IMR-90 (cell line): Measurements from ENCODE around the gene ZNG1B. TPM values are rescaled to one million over a fixed set of nuclear protein-coding genes. Genes with fewer than 3 reads are reported as not detected.

Source experiments
- ATAC-seq: fragments of 200-7000 bp; cut with Tn5 transposase; 2 replicates; pipeline ENCODE4 v1.9.1; 2020; ENCODE audit warnings: low read depth, mild to moderate bottlenecking, moderate library complexity
- BruUV-seq: library from RNA; stranded (reverse); fragments of 400-500 nt; replicated peaks from 2 replicates; lab custom pipeline; 2021; lab: Mats Ljungman, UMichigan
- CTCF ChIA-PET: fragments of 300-600 bp; formaldehyde crosslinking; extraction: SDS; loops from one replicate; lab custom pipeline; 2021; ENCODE audit warnings: antibody characterized with exemption; lab: Yijun Ruan, JAX
- POLR2A ChIA-PET: fragments of 300-600 bp; sonication (Branson Sonifier 250); formaldehyde crosslinking; loops from one replicate; lab custom pipeline; 2022; ENCODE audit warnings: antibody characterized with exemption; ENCODE audit not compliant: unreplicated experiment; lab: Charles Lee
- DNase-seq: peaks from one replicate; pipeline ENCODE4 v3.0.0; 2013
- H2AFZ ChIP-seq: replicated peaks from 2 replicates; pipeline ENCODE3; 2013; ENCODE audit warnings: low read length, mild to moderate bottlenecking; ENCODE audit not compliant: poor library complexity
- H2AK5ac ChIP-seq: 2 replicates; pipeline ENCODE4 v1.6.1; 2013; ENCODE audit warnings: low read depth, low read length, inconsistent platforms
- H2AK9ac ChIP-seq: replicated peaks from 2 replicates; pipeline ENCODE3; 2013; ENCODE audit warnings: mild to moderate bottlenecking, low read depth, low read length, moderate library complexity; ENCODE audit not compliant: poor library complexity
- H2BK120ac ChIP-seq: 2 replicates; pipeline ENCODE4 v1.6.1; 2013; ENCODE audit warnings: low read depth, low read length, inconsistent platforms
- H2BK15ac ChIP-seq: 3 replicates; pipeline ENCODE4 v1.6.1; 2013; ENCODE audit warnings: low read depth, low read length, inconsistent platforms
- H2BK20ac ChIP-seq: 2 replicates; pipeline ENCODE4 v1.6.1; 2013; ENCODE audit warnings: low read depth, mild to moderate bottlenecking, inconsistent platforms, low read length, moderate library complexity
- H2BK5ac ChIP-seq: 2 replicates; pipeline ENCODE4 v1.6.1; 2013; ENCODE audit warnings: mild to moderate bottlenecking, low read depth, low read length, inconsistent platforms; ENCODE audit not compliant: poor library complexity, severe bottlenecking
- H3K14ac ChIP-seq: replicated peaks from 2 replicates; pipeline ENCODE4 v1.6.1; 2013; ENCODE audit warnings: low read depth, low read length, inconsistent platforms
- H3K18ac ChIP-seq: 2 replicates; pipeline ENCODE4 v1.6.1; 2013; ENCODE audit warnings: low read depth, low read length, control low read depth
- H3K23ac ChIP-seq: 2 replicates; pipeline ENCODE4 v1.6.1; 2013; ENCODE audit warnings: low read depth, low read length, inconsistent platforms
- H3K27ac ChIP-seq: 2 replicates; pipeline ENCODE4 v1.5.1; 2013; ENCODE audit warnings: mild to moderate bottlenecking, control low read depth, low read length; ENCODE audit not compliant: insufficient read depth
- H3K27me3 ChIP-seq: 2 replicates; pipeline ENCODE4 v1.6.1; 2013; ENCODE audit warnings: low read length; ENCODE audit not compliant: control insufficient read depth, insufficient read depth
- H3K36me3 ChIP-seq: 2 replicates; pipeline ENCODE4 v1.6.1; 2013; ENCODE audit warnings: low read length, mixed read lengths; ENCODE audit not compliant: control insufficient read depth, insufficient read depth
- H3K4ac ChIP-seq: 2 replicates; pipeline ENCODE4 v1.6.1; 2013; ENCODE audit warnings: low read depth, low read length, inconsistent platforms
- H3K4me1 ChIP-seq: 2 replicates; pipeline ENCODE4 v1.6.1; 2013; ENCODE audit warnings: low read length, mixed read lengths; ENCODE audit not compliant: control insufficient read depth, insufficient read depth
- H3K4me2 ChIP-seq: 2 replicates; pipeline ENCODE4 v1.6.1; 2013; ENCODE audit warnings: low read depth, mild to moderate bottlenecking, control low read depth, low read length, moderate library complexity
- H3K4me3 ChIP-seq: 2 replicates; pipeline ENCODE4 v1.5.1; 2013; ENCODE audit warnings: low read depth, mild to moderate bottlenecking, control low read depth, low read length, moderate library complexity; ENCODE audit not compliant: insufficient read depth
- H3K56ac ChIP-seq: 2 replicates; pipeline ENCODE4 v1.6.1; 2013; ENCODE audit warnings: low read length, inconsistent platforms; ENCODE audit not compliant: insufficient read depth; ENCODE audit errors: extremely low read depth
- H3K79me1 ChIP-seq, 2 experiments: 2 replicates each; pipeline ENCODE4 v1.6.1; 2013; ENCODE audit warnings: low read length in 2 of 2, inconsistent platforms in 1 of 2, low read depth in 1 of 2
- H3K9ac ChIP-seq: 2 replicates; pipeline ENCODE4 v1.6.1; 2013; ENCODE audit warnings: low read depth, low read length, control low read depth
- H3K9me1 ChIP-seq: 2 replicates; pipeline ENCODE4 v1.6.1; 2013; ENCODE audit warnings: low read length, inconsistent platforms; ENCODE audit not compliant: insufficient read depth
- H3K9me3 ChIP-seq: 2 replicates; pipeline ENCODE4 v1.6.1; 2013; ENCODE audit warnings: low read length; ENCODE audit not compliant: control insufficient read depth, insufficient read depth
- H4K20me1 ChIP-seq: 2 replicates; pipeline ENCODE4 v1.6.1; 2013; ENCODE audit warnings: low read length, inconsistent platforms; ENCODE audit not compliant: insufficient read depth
- H4K5ac ChIP-seq: 2 replicates; pipeline ENCODE4 v1.6.1; 2013; ENCODE audit warnings: mild to moderate bottlenecking, low read depth, low read length, control low read depth
- H4K8ac ChIP-seq, 2 experiments: 2 replicates each; pipeline ENCODE4 v1.6.1; 2013; ENCODE audit warnings: low read depth in 2 of 2, low read length in 2 of 2, control low read depth in 1 of 2, inconsistent platforms in 1 of 2
- H4K91ac ChIP-seq: 2 replicates; pipeline ENCODE4 v1.6.1; 2013; ENCODE audit warnings: low read depth, low read length, inconsistent platforms; ENCODE audit not compliant: insufficient read depth
- BHLHE40 ChIP-seq: fragments of 150-350 bp; IDR thresholded peaks from 2 replicates; pipeline ENCODE4 v1.6.1; 2016; ENCODE audit warnings: mild to moderate bottlenecking, low read depth, low read length
- CEBPB ChIP-seq: IDR thresholded peaks from 2 replicates; pipeline ENCODE4 v1.6.1; 2012; ENCODE audit warnings: low read depth, low read length, improper control_type of control experiment
- CHD1 ChIP-seq: IDR thresholded peaks from 2 replicates; pipeline ENCODE4 v1.6.1; 2012; ENCODE audit warnings: low read depth, low read length, improper control_type of control experiment
- CTCF ChIP-seq: conservative IDR thresholded peaks from 2 replicates; pipeline ENCODE4 v1.5.1; 2012; ENCODE audit warnings: mild to moderate bottlenecking, low read depth, low read length, improper control_type of control experiment
- ELK1 ChIP-seq: fragments of 150-350 bp; IDR thresholded peaks from 2 replicates; pipeline ENCODE4 v1.6.1; 2016; ENCODE audit warnings: low read depth, mild to moderate bottlenecking, low read length, moderate library complexity, borderline replicate concordance
- FOS ChIP-seq: fragments of 150-350 bp; IDR thresholded peaks from 2 replicates; pipeline ENCODE4 v1.6.1; 2016; ENCODE audit warnings: low read depth, low read length
- MAFK ChIP-seq: IDR thresholded peaks from 2 replicates; pipeline ENCODE4 v1.6.1; 2012; ENCODE audit warnings: low read depth, low read length, improper control_type of control experiment
- MAZ ChIP-seq: IDR thresholded peaks from 2 replicates; pipeline ENCODE4 v1.6.1; 2012; ENCODE audit warnings: low read depth, mild to moderate bottlenecking, low read length, improper control_type of control experiment, moderate library complexity, borderline replicate concordance
- MXI1 ChIP-seq: IDR thresholded peaks from 2 replicates; pipeline ENCODE4 v1.6.1; 2012; ENCODE audit warnings: low read depth, mild to moderate bottlenecking, low read length, moderate library complexity, borderline replicate concordance
- NFE2L2 ChIP-seq: fragments of 150-350 bp; IDR thresholded peaks from 2 replicates; pipeline ENCODE4 v1.6.1; 2016; ENCODE audit warnings: low read depth, mild to moderate bottlenecking, low read length
- POLR2A ChIP-seq: IDR thresholded peaks from 2 replicates; pipeline ENCODE4 v1.6.1; 2012; ENCODE audit warnings: mild to moderate bottlenecking, low read depth, low read length
- RFX5 ChIP-seq: IDR thresholded peaks from 2 replicates; pipeline ENCODE4 v1.8.0; 2012; ENCODE audit warnings: low read depth, mild to moderate bottlenecking, low read length, moderate library complexity
- WGBS, 2 experiments: methylation state at CpG; one replicate each; pipeline versions ENCODE4 v1.1.5 to v1.1.7; 2013; ENCODE audit warnings: missing lambda C conversion rate in 2 of 2; ENCODE audit not compliant: insufficient read length in 1 of 2; ENCODE audit errors: extremely low coverage in 2 of 2; 5-methylcytosine and 5-hydroxymethylcytosine counted together
- dilution Hi-C: fragments of 300-500 bp; cut with HindIII; formaldehyde crosslinking; loops from one replicate; pipeline ENCODE4 v1.14.3; 2018; ENCODE audit warnings: low sequenced_read_pairs; ENCODE audit not compliant: unreplicated experiment
- in situ Hi-C: fragments of 300-500 bp; cut with MboI; formaldehyde crosslinking; loops from 3 replicates; pipeline ENCODE4 v1.14.3; 2019; ENCODE audit warnings: low sequenced_read_pairs, inconsistent platforms, mixed read lengths
- intact Hi-C: fragments of 100-400 bp; cut with micrococcal nuclease; formaldehyde crosslinking; loops from 2 replicates; pipeline ENCODE4 v1.10.0; 2022
- polyA plus RNA-seq, 3 experiments: library from polyadenylated mRNA; depleted of rRNA; stranded (reverse); fragments of >200 nt; gene quantifications; 2 replicates each; pipeline ENCODE4 v1.2.3, GENCODE V29; 2012; ENCODE audit warnings: low replicate concordance in 1 of 3
- total RNA-seq: library from RNA; depleted of rRNA; stranded (reverse); fragments of >200 nt; gene quantifications from 2 replicates; pipeline ENCODE4 v1.2.3, GENCODE V29; 2012

ZNG1B gene
- total and polyA plus RNA-seq, 2 of the 4 experiments (the other 2 are of a cell fraction) = 7.0 to 11.2 TPM

DNA sequence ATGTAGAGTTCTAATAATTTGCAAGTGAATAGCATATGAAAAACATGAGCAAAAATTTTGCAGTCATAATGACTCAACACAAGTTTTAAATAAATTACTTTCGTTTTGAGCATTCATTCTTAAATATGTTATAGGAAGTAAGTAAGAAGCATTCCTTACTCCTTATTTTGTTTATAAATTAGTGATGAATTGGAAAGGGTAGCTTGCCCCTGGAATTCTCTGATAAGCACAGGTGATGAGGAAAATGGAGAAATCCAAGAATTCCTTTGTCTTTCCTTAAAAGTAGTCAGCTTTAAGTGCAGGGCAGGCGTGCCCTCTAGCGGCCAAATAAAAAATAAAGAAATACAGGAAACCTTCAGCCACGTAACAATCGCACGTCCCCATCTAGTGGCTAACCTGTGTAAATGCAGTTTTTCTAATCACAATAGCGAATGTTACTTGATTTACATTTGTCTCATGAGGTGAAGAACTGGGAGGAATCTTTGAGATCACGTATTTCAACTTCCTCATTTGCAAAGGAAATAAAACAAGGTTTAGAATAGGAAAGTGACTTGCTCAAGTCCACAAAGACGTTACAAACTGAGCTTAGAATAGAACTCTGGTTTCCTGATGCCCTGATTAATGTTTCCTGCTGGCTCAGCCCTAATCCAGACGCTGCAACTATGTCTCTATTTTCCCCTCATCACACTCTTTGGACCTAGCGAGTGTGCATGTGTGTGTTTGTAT lies 47.2 kb upstream of the ZNG1B start (continued):
- TF ChIP-seq CTCF = peak; percentile 99

DNA sequence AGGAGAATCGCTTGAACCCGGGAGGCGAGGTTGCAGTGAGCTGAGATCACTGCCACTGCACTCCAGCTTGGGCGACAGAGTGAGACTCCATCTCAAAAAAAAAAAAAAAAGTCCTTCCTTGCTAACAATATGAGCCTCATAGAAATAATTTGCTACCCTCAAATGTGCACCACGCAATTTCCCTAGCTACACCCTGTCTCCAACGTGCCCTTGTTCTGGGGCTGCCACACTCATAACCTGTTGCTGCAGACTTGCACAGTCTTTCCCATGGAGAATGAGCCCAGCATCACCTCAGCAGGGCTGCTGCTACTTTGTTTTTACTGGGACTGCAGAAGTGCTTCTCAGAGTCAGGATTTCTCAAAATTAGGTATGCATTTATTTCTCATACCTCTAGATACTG lies 46.4 kb upstream of the ZNG1B start:
- no peak overlapping the region for H2AK9ac ChIP-seq
- H4K20me1 ChIP-seq = no peaks in the 10 kb centered on the region
- H3K4me2 ChIP-seq = no peak overlapping the region
- no peak overlapping the region for H3K4me3 ChIP-seq
- H3K14ac ChIP-seq = no peak overlapping the region
- H3K4me1 ChIP-seq = no peaks in the 10 kb centered on the region
- H3K23ac ChIP-seq = no peak overlapping the region
- H3K79me1 ChIP-seq = no peaks in the 10 kb centered on the region
- no peaks in the 10 kb centered on the region for H3K9me1 ChIP-seq
- POLR2A ChIA-PET = no interaction called here
- no peak overlapping the region for H2BK120ac ChIP-seq
- H3K56ac ChIP-seq = no peak overlapping the region
- in situ Hi-C loops (no loop called here), dilution Hi-C loops (no loop called here), intact Hi-C loops (loop anchor here (5.0 kb wide), 1 partner anchor 189 kb away; no protein-coding TSS in a partner anchor)
- no peak overlapping the region for H2BK20ac ChIP-seq
- no peak overlapping the region for H2AFZ ChIP-seq
- 90% methylated on average over 2 of the region's 6 CpGs; no CpG with 5 or more reads in 1 of the 2 experiments for WGBS, 2 experiments
- ATAC-seq (no peak), DNase-seq (no peak)
- no peak overlapping the region for H3K27ac ChIP-seq
- H3K27me3 ChIP-seq = peaks cover 7% of the 10 kb centered on the region
- no peak overlapping the region for H2BK5ac ChIP-seq
- H3K4ac ChIP-seq = no peak overlapping the region
- no peak overlapping the region for H2AK5ac ChIP-seq
- no peak overlapping the region for H4K8ac ChIP-seq
- H3K9ac ChIP-seq = no peak overlapping the region
- no TSS peak for BruUV-seq
- H4K91ac ChIP-seq = no peak overlapping the region
- no peak overlapping the region for H3K18ac ChIP-seq
- H3K36me3 ChIP-seq = no peaks in the 10 kb centered on the region
- CTCF ChIA-PET = interaction anchor here (0.6 to 1.8 kb wide), 7 partner anchors 142 to 400 kb away, joined by 4 to 11 read pairs (median 6); no protein-coding TSS in a partner anchor
- no peak overlapping the region for H4K5ac ChIP-seq
- H2BK15ac ChIP-seq = no peak overlapping the region
- no peaks in the 10 kb centered on the region for H3K9me3 ChIP-seq
- TF ChIP-seq MAZ (no peak), CEBPB (no peak), MAFK (no peak), NFE2L2 (no peak), MXI1 (no peak), ELK1 (no peak), FOS (no peak), POLR2A (no peak), RFX5 (no peak), CHD1 (no peak), BHLHE40 (no peak)
